ENCODE measurements around the gene GALT.
"Not testable (repeated sequence)": the region's sequence is repeated elsewhere in the genome, so short reads cannot be mapped to it uniquely, and the experiment has no call there.

GALT gene

GRCh38 chr9:34634551-34635248 lies 11.8 kb upstream of the GALT start:
- H3K27ac Mint-ChIP-seq = no peak overlapping the region
- DNase-seq (ENCODE audit: low spot score in 2 of 2) = no peak
- no peak for ATAC-seq (ENCODE audit: low read depth)
- H3K4me3 Mint-ChIP-seq = no peak overlapping the region
- peaks cover 2% of the 10 kb centered on the region for H3K27me3 Mint-ChIP-seq
- H3K9me3 Mint-ChIP-seq = no peaks in the 10 kb centered on the region
- peaks cover 2% of the 10 kb centered on the region for H3K36me3 Mint-ChIP-seq
- H3K4me1 Mint-ChIP-seq = peaks cover 24% of the 10 kb centered on the region

GRCh38 chr9:34635556-34635955 lies 10.9 kb upstream of the GALT start:
- peaks cover 2% of the 10 kb centered on the region for H3K36me3 Mint-ChIP-seq
- H3K4me3 Mint-ChIP-seq = peak overlapping the region; percentile 57
- H3K27me3 Mint-ChIP-seq = peaks cover under 1% of the 10 kb centered on the region
- H3K27ac Mint-ChIP-seq = no peak overlapping the region
- DNase-seq (ENCODE audit: low spot score in 2 of 2) (no peak), ATAC-seq (ENCODE audit: low read depth) (no peak)
- H3K4me1 Mint-ChIP-seq = peaks cover 24% of the 10 kb centered on the region
- H3K9me3 Mint-ChIP-seq = no peaks in the 10 kb centered on the region

- Mint-ChIP-seq H3K4me1 (peaks cover 24% of the 10 kb centered on the region), H3K36me3 (peaks cover 2% of the 10 kb centered on the region), H3K4me3 (peak overlapping the region; percentile 90), H3K9me3 (no peaks in the 10 kb centered on the region), H3K27me3 (no peaks in the 10 kb centered on the region), H3K27ac (peak overlapping the region; percentile 84)
- no peak for ATAC-seq (ENCODE audit: low read depth)
- DNase-seq (ENCODE audit: low spot score in 2 of 2) = peak in 1 of 2 donors; percentile 32
These were observed 9.6 kb upstream of the GALT start for GRCh38 chr9:34636791-34637355.

DNA sequence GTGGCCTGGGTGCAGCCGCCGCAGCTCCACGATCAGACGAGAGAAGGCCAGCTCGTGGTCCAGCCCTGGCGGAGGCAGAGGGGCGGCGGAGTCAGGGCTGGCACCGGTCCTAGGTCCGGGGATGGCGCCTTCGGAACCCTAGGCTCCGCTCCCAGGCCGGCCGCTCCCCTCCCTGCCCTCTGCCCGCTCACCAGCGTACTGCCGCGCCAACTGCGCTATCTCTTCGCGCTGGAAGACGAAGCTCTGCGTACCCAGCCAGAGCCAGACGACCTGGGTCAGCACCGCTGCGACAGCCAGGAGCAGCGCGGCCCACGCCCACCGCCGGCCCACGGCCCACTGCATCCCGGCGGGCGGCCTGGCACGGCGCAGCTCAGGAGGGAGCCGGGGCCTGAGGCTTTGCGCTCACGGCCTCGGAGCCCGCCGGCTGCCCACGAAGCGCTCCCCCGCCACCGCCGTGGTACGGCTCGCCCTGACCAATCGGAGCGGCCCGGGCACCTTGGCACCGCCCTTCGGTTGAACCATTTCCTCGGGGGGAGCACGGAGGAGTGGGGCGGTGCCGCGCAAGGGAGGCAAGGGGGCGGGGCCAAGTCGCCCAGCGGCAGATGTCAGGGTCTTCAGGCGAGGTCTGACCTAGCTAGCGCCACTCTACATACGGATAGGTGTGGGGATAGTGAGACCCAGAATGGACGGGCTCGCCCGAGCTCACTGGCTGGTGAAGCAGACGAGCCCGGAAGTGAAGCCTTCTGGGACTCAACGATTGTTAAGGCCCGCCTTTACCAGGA lies 8.9 kb upstream of the GALT start, which contains the start of gene SIGMAR1:
Gene SIGMAR1, minus strand, starts transcription at position 432 of the 782 bp plus-strand sequence. Its CDS starts 90 bp downstream, at position 342.
- ATAC-seq (ENCODE audit: low read depth) (peak; percentile 93), DNase-seq (ENCODE audit: low spot score in 2 of 2) (peak; percentile 94 to 97)

DNA sequence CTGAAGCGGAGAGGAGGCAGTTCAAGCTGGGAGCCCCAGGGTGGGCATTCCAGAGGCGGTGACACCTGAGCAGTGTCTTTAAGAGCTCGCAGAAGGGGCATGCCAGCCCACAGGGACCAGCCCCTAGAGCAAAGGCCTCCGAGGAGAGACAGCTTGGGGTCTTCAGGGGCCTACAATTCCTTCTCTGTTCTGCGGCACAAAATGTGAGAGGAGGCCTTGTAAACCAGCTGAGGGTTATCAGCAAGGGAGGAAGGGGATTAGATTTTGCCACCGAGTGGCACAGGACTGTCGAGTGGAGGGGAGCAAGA lies 8.4 kb upstream of the GALT start:
- Mint-ChIP-seq H3K9me3 (no peaks in the 10 kb centered on the region), H3K27me3 (no peaks in the 10 kb centered on the region), H3K36me3 (peaks cover 2% of the 10 kb centered on the region), H3K27ac (peak overlapping the region; percentile 84), H3K4me1 (peaks cover 24% of the 10 kb centered on the region), H3K4me3 (peak overlapping the region; percentile 90)
- ATAC-seq (ENCODE audit: low read depth) = no peak
- DNase-seq (ENCODE audit: low spot score in 2 of 2) = no peak

More for the DNA sequence above, 8.9 kb upstream of the GALT start, which contains the start of gene SIGMAR1:
- Mint-ChIP-seq H3K4me1 (peaks cover 24% of the 10 kb centered on the region), H3K27ac (peak within 1 kb of the TSS; percentile 84), H3K27me3 (no peaks in the 10 kb centered on the region), H3K9me3 (no peaks in the 10 kb centered on the region), H3K36me3 (peaks cover 2% of the 10 kb centered on the region), H3K4me3 (peak within 1 kb of the TSS; percentile 90)

DNA sequence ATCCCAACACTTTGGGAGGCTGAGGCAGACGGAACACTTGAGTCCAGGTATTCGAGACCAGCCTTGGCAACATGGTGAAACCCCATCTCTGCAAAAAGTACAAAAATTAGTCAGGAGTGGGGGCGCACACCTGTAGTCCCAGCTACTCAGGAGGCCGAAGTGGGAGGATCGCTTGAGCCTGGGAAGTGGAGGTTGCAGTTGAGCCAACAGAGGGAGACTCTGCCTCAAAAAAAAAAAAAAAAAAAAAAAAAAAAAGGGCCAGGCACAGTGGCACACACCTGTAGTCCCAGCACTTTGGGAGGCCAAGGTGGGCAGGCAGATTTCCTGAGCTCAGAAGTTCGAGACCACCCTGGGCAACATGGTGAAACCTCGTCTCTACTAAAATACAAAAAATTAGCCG lies 7.2 kb upstream of the GALT start:
- not testable (repeated sequence) for H3K9me3 Mint-ChIP-seq; H3K27me3 Mint-ChIP-seq; ATAC-seq (ENCODE audit: low read depth); H3K4me3 Mint-ChIP-seq; H3K36me3 Mint-ChIP-seq; DNase-seq (ENCODE audit: low spot score in 2 of 2); H3K27ac Mint-ChIP-seq
- H3K4me1 Mint-ChIP-seq = peaks cover 20% of the 10 kb centered on the region

GRCh38 chr9:34642679-34643078 lies 3.8 kb upstream of the GALT start:
- H3K4me3 Mint-ChIP-seq = no peak overlapping the region
- no peaks in the 10 kb centered on the region for H3K27me3 Mint-ChIP-seq
- H3K36me3 Mint-ChIP-seq = no peaks in the 10 kb centered on the region
- no peak overlapping the region for H3K27ac Mint-ChIP-seq
- DNase-seq (ENCODE audit: low spot score in 2 of 2) = no peak
- ATAC-seq (ENCODE audit: low read depth) = no peak
- peaks cover 17% of the 10 kb centered on the region for H3K4me1 Mint-ChIP-seq
- no peaks in the 10 kb centered on the region for H3K9me3 Mint-ChIP-seq

DNA sequence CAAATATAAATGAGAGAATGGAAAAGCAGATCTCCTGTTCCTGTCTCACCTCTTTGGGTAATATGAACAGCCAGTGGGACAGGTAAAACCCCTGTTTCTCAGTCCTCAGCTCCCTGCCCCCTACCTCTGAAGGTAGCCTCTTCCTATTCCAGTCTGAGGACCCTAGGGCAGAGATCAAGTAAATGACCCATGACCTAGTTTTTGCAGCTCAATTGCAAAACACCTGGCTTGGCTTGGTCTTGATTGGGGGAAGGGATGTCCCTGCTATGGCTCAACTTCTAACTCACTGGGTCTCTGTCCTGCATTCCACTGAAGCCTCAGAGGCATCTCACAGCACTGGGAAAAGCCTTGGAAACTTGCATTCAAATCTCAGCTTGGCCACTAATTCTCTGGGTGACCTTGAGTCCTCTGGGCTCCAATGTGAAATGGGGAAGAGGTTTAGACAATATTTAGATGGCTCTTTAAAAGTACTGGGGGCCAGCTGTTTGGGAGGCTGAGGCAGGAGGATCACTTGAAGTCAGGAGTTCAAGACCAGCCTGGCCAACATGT lies 1.6 kb upstream of the GALT start:
- Mint-ChIP-seq H3K36me3 (peaks cover 5% of the 10 kb centered on the region), H3K4me3 (no peak overlapping the region), H3K27me3 (no peaks in the 10 kb centered on the region), H3K27ac (no peak overlapping the region), H3K9me3 (no peaks in the 10 kb centered on the region), H3K4me1 (peaks cover 14% of the 10 kb centered on the region)
- DNase-seq (ENCODE audit: low spot score in 2 of 2) (no peak), ATAC-seq (ENCODE audit: low read depth) (no peak)

DNA sequence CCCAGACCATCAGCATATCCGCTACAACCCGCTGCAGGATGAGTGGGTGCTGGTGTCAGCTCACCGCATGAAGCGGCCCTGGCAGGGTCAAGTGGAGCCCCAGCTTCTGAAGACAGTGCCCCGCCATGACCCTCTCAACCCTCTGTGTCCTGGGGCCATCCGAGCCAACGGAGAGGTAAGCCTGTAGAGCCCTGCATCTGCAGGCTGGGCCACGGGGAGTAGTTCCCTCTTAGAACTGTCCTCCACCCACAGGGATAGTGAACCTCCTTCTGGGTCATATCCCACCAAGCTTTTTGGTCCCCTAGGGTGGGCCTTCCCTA lies 569 bp downstream of the GALT start:
- ATAC-seq (ENCODE audit: low read depth) (no peak), DNase-seq (ENCODE audit: low spot score in 2 of 2) (no peak)
- H3K9me3 Mint-ChIP-seq = no peaks in the 10 kb centered on the region
- H3K27ac Mint-ChIP-seq = peak overlapping the region; percentile 7
- peak overlapping the region; percentile 96 for H3K4me3 Mint-ChIP-seq
- peaks cover 5% of the 10 kb centered on the region for H3K36me3 Mint-ChIP-seq
- no peaks in the 10 kb centered on the region for H3K27me3 Mint-ChIP-seq
- peaks cover 14% of the 10 kb centered on the region for H3K4me1 Mint-ChIP-seq

GRCh38 chr9:34647651-34648050 lies 1.2 kb downstream of the GALT start:
- peaks cover 5% of the 10 kb centered on the region for H3K36me3 Mint-ChIP-seq
- no peaks in the 10 kb centered on the region for H3K9me3 Mint-ChIP-seq
- DNase-seq (ENCODE audit: low spot score in 2 of 2) = no peak
- no peak for ATAC-seq (ENCODE audit: low read depth)
- peaks cover 19% of the 10 kb centered on the region for H3K4me1 Mint-ChIP-seq
- H3K4me3 Mint-ChIP-seq = peak overlapping the region; percentile 96
- H3K27ac Mint-ChIP-seq = no peak overlapping the region
- H3K27me3 Mint-ChIP-seq = no peaks in the 10 kb centered on the region

- ATAC-seq (ENCODE audit: low read depth) (no peak), DNase-seq (ENCODE audit: low spot score in 2 of 2) (no peak)
- Mint-ChIP-seq H3K27ac (no peak overlapping the region), H3K36me3 (peaks cover 5% of the 10 kb centered on the region), H3K4me3 (no peak overlapping the region), H3K27me3 (no peaks in the 10 kb centered on the region), H3K9me3 (no peaks in the 10 kb centered on the region), H3K4me1 (peaks cover 24% of the 10 kb centered on the region)
These were observed 2.2 kb downstream of the GALT start for GRCh38 chr9:34648673-34649072.

DNA sequence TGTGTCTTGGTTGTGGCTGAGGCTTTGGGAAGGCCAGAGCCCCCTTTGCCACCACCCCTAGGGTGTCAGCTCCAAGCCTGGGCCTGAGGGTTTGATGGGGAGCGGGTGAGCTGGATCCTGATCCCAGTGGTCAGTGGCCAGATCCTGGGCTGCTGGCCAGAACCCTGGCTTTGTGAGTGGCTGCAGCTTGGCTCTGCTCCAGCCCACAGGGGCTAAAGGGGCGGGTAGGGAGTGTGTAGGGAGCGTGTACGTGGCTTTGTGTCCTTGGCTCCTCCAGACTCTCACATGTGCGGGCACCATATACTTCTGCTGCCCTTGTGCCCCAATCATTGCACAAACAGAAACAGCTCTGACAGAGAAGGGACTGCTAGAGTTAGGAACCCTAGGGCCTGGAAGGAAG lies 4.3 kb downstream of the GALT start:
- H3K27ac Mint-ChIP-seq = no peak overlapping the region

GRCh38 chr9:34651321-34651720 lies 4.8 kb downstream of the GALT start:
- Mint-ChIP-seq H3K27me3 (peaks cover 4% of the 10 kb centered on the region), H3K4me3 (no peak overlapping the region), H3K9me3 (no peaks in the 10 kb centered on the region), H3K27ac (peak overlapping the region; percentile 22), H3K4me1 (peaks cover 26% of the 10 kb centered on the region), H3K36me3 (peaks cover 8% of the 10 kb centered on the region)
- DNase-seq (ENCODE audit: low spot score in 2 of 2) (no peak), ATAC-seq (ENCODE audit: low read depth) (no peak)

More for the DNA sequence above, 4.3 kb downstream of the GALT start:
- no peaks in the 10 kb centered on the region for H3K9me3 Mint-ChIP-seq
- H3K27me3 Mint-ChIP-seq = peaks cover 4% of the 10 kb centered on the region
- H3K4me1 Mint-ChIP-seq = peaks cover 26% of the 10 kb centered on the region
- ATAC-seq (ENCODE audit: low read depth) = no peak
- H3K36me3 Mint-ChIP-seq = peaks cover 8% of the 10 kb centered on the region
- no peak for DNase-seq (ENCODE audit: low spot score in 2 of 2)
- no peak overlapping the region for H3K4me3 Mint-ChIP-seq

DNA sequence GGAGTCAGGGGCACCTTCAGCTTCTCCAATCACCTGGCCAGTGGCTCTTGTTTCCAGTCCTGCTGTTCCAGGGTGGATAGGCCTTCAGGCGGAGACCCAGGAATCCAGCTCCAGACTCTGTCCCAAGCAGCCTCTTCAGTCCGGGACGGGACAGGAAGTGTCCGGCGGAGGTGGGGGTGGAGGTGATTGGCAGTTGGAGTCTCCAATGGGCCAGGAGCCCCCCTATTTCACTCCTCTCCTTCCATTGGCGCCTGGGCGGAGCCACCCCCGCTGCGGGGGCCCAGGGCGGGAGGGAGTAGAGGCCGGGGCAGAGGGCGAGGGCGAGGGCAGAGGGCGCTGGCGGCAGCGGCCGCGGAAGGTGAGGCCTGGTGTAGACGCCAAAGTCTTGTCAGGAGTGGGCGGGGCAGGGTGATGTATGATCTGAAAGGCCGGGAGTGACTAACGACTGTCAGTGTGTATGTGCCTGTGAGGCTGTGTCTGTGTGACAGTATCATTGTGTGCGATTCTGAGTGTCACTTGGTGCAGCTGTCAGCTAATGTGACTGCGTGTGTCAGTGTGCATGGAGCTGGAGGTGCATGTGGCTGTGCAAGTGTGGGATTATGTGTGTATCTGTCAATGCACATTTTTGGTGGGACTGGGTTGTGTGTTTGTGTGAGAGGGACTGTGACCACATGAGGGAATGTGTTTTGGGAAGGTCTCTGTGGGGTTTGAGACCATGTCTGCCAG lies 5.6 kb downstream of the GALT start, which contains the start of gene IL11RA:
Gene IL11RA, plus strand, starts transcription at position 310 of the 726 bp plus-strand sequence. CDS start 3,033 bp downstream, outside the sequence.
- Mint-ChIP-seq H3K27me3 (peaks cover 4% of the 10 kb centered on the region), H3K4me1 (peaks cover 26% of the 10 kb centered on the region), H3K4me3 (no peak within 1 kb of the TSS), H3K9me3 (no peaks in the 10 kb centered on the region), H3K27ac (peak within 1 kb of the TSS; percentile 22), H3K36me3 (peaks cover 8% of the 10 kb centered on the region)
- ATAC-seq (ENCODE audit: low read depth) = peak; percentile 29
- no peak for DNase-seq (ENCODE audit: low spot score in 2 of 2)
